Kidney epithelial cell (primary cell): Measurements from ENCODE around the gene TCEAL7. TPM values are rescaled to one million over a fixed set of nuclear protein-coding genes. Genes with fewer than 3 reads are reported as not detected.

Source experiments
- DNase-seq: peaks from one replicate; pipeline ENCODE4 v3.0.0-alpha.2; 2010; ENCODE audit warnings: low read depth
- H3K27me3 ChIP-seq: 2 replicates; pipeline ENCODE4 v1.6.0; 2011; ENCODE audit warnings: low read length; ENCODE audit not compliant: control insufficient read depth, insufficient read depth
- H3K36me3 ChIP-seq: 2 replicates; pipeline ENCODE4 v1.5.1; 2011; ENCODE audit warnings: low read length; ENCODE audit not compliant: control insufficient read depth, insufficient read depth
- H3K4me3 ChIP-seq: 2 replicates; pipeline ENCODE4 v1.5.1; 2011; ENCODE audit warnings: low read depth, mild to moderate bottlenecking, control low read depth, low read length
- CTCF ChIP-seq: IDR thresholded peaks from 2 replicates; pipeline ENCODE4 v1.5.1; 2011; ENCODE audit warnings: mild to moderate bottlenecking, moderate library complexity, low read length, control low read depth, inconsistent platforms; ENCODE audit not compliant: insufficient read depth, poor library complexity, severe bottlenecking
- total RNA-seq: library from RNA; depleted of rRNA; stranded (reverse); fragments of >200 nt; gene quantifications from 2 replicates; pipeline ENCODE4 v1.2.3, GENCODE V29; 2015

Gene TCEAL7
- total RNA-seq, 1 donor from 2014 or later = 40.1 TPM

GRCh38 chrX:103360916-103361315 lies 30.9 kb downstream of the TCEAL7 start:
- no peak for TF ChIP-seq CTCF
- Histone ChIP-seq H3K27me3 (no peaks in the 10 kb centered on the region), H3K36me3 (no peaks in the 10 kb centered on the region), H3K4me3 (no peak overlapping the region)
- DNase-seq = no peak

- Histone ChIP-seq H3K27me3 (no peaks in the 10 kb centered on the region), H3K36me3 (no peaks in the 10 kb centered on the region), H3K4me3 (no peak overlapping the region)
- DNase-seq = no peak
- no peak for TF ChIP-seq CTCF
These were observed 31.8 kb downstream of the TCEAL7 start for GRCh38 chrX:103361798-103362197.

- H3K36me3 ChIP-seq = no peaks in the 10 kb centered on the region
- TF ChIP-seq CTCF = no peak
- H3K27me3 ChIP-seq = no peaks in the 10 kb centered on the region
- H3K4me3 ChIP-seq = no peak overlapping the region
- DNase-seq = peak; percentile 23
These were observed 32.4 kb downstream of the TCEAL7 start for GRCh38 chrX:103362474-103362873.

- DNase-seq = no peak
- H3K4me3 ChIP-seq = no peak overlapping the region
- no peaks in the 10 kb centered on the region for H3K27me3 ChIP-seq
- TF ChIP-seq CTCF = no peak
- no peaks in the 10 kb centered on the region for H3K36me3 ChIP-seq
These were observed 33.0 kb downstream of the TCEAL7 start for GRCh38 chrX:103363046-103363445.

- Histone ChIP-seq H3K36me3 (no peaks in the 10 kb centered on the region), H3K4me3 (no peak overlapping the region), H3K27me3 (no peaks in the 10 kb centered on the region)
- DNase-seq = no peak
- TF ChIP-seq CTCF = no peak
These were observed 37.5 kb downstream of the TCEAL7 start for GRCh38 chrX:103367502-103367901.

- no peak for DNase-seq
- TF ChIP-seq CTCF = no peak
- no peaks in the 10 kb centered on the region for H3K27me3 ChIP-seq
- H3K36me3 ChIP-seq = no peaks in the 10 kb centered on the region
- no peak overlapping the region for H3K4me3 ChIP-seq
These were observed 39.4 kb downstream of the TCEAL7 start for GRCh38 chrX:103369479-103369878.
